H9 (cell line): Measurements from ENCODE around the gene SP5. TPM values are rescaled to one million over a fixed set of nuclear protein-coding genes. Genes with fewer than 3 reads are reported as not detected.

ENCODE experiments used
- DNase-seq: peaks from one replicate; pipeline ENCODE4 v3.0.0-alpha.2; 2017
- H2AFZ ChIP-seq: one replicate; pipeline ENCODE4 v1.6.1; 2013; ENCODE audit warnings: mild to moderate bottlenecking, low read length, control low read depth, moderate library complexity
- H2AK5ac ChIP-seq: 2 replicates; pipeline ENCODE4 v1.6.1; 2013; ENCODE audit warnings: low read length, control low read depth, mixed read lengths; ENCODE audit not compliant: insufficient read length
- H2BK120ac ChIP-seq: one replicate; pipeline ENCODE4 v1.6.1; 2013; ENCODE audit warnings: low read depth, mild to moderate bottlenecking, low read length, control low read depth, inconsistent platforms; ENCODE audit not compliant: poor library complexity, severe bottlenecking
- H2BK12ac ChIP-seq: 2 replicates; pipeline ENCODE4 v1.6.1; 2013; ENCODE audit warnings: low read length, control low read depth, mixed read lengths, low read depth; ENCODE audit not compliant: insufficient read length
- H2BK15ac ChIP-seq: 2 replicates; pipeline ENCODE4 v1.6.1; 2013; ENCODE audit warnings: low read depth, low read length, control low read depth
- H2BK20ac ChIP-seq: one replicate; pipeline ENCODE4 v1.6.1; 2013; ENCODE audit warnings: low read depth, mild to moderate bottlenecking, low read length, control low read depth, inconsistent platforms; ENCODE audit not compliant: poor library complexity, severe bottlenecking
- H2BK5ac ChIP-seq: 2 replicates; pipeline ENCODE4 v1.6.1; 2013; ENCODE audit warnings: low read length, control low read depth, mixed read lengths; ENCODE audit not compliant: insufficient read length
- H3K14ac ChIP-seq: 2 replicates; pipeline ENCODE4 v1.6.1; 2013; ENCODE audit warnings: low read length, control low read depth; ENCODE audit not compliant: insufficient read depth
- H3K18ac ChIP-seq: 2 replicates; pipeline ENCODE4 v1.6.1; 2013; ENCODE audit warnings: low read depth, mild to moderate bottlenecking, mixed read lengths, low read length, control low read depth; ENCODE audit not compliant: insufficient read length
- H3K23ac ChIP-seq: 2 replicates; pipeline ENCODE4 v1.6.1; 2013; ENCODE audit warnings: low read length, control low read depth, mixed read lengths, low read depth; ENCODE audit not compliant: insufficient read length
- H3K23me2 ChIP-seq: 2 replicates; pipeline ENCODE4 v1.6.1; 2013; ENCODE audit warnings: low read depth, mild to moderate bottlenecking, mixed read lengths, low read length, control low read depth; ENCODE audit not compliant: insufficient read length, poor library complexity, severe bottlenecking
- H3K27ac ChIP-seq: 2 replicates; pipeline ENCODE4 v1.5.1; 2013; ENCODE audit warnings: low read length, control low read depth, mixed read lengths, low read depth; ENCODE audit not compliant: insufficient read length
- H3K27me3 ChIP-seq: 2 replicates; pipeline ENCODE4 v1.6.1; 2013; ENCODE audit warnings: low read length, control low read depth, inconsistent platforms; ENCODE audit not compliant: insufficient read depth
- H3K4ac ChIP-seq: 2 replicates; pipeline ENCODE4 v1.6.1; 2013; ENCODE audit warnings: low read depth, mild to moderate bottlenecking, control low read depth, inconsistent platforms, low read length, moderate library complexity
- H3K4me1 ChIP-seq: 2 replicates; pipeline ENCODE4 v1.6.1; 2013; ENCODE audit warnings: low read length, control low read depth, inconsistent platforms; ENCODE audit not compliant: insufficient read depth
- H3K4me2 ChIP-seq: 2 replicates; pipeline ENCODE4 v1.6.1; 2013; ENCODE audit warnings: low read length, control low read depth, mixed read lengths; ENCODE audit not compliant: insufficient read length, insufficient read depth
- H3K56ac ChIP-seq: 2 replicates; pipeline ENCODE4 v1.6.1; 2013; ENCODE audit warnings: low read depth, mild to moderate bottlenecking, mixed read lengths, low read length, control low read depth; ENCODE audit not compliant: insufficient read length
- H3K79me1 ChIP-seq: 2 replicates; pipeline ENCODE4 v1.6.1; 2013; ENCODE audit warnings: low read depth, mild to moderate bottlenecking, moderate library complexity, low read length, control low read depth, inconsistent platforms; ENCODE audit not compliant: insufficient read depth, poor library complexity, severe bottlenecking
- H3K79me2 ChIP-seq: 2 replicates; pipeline ENCODE4 v1.6.1; 2013; ENCODE audit warnings: low read length, control low read depth, inconsistent platforms; ENCODE audit not compliant: insufficient read depth
- H3K9ac ChIP-seq: 2 replicates; pipeline ENCODE4 v1.6.1; 2013; ENCODE audit warnings: low read length, control low read depth, mixed read lengths; ENCODE audit not compliant: insufficient read length; ENCODE audit errors: extremely low read depth
- H3K9me3 ChIP-seq: one replicate; pipeline ENCODE4 v1.6.1; 2013; ENCODE audit warnings: low read depth, low read length, inconsistent platforms; ENCODE audit not compliant: control insufficient read depth
- H3T11ph ChIP-seq: one replicate; pipeline ENCODE4 v1.6.1; 2013; ENCODE audit warnings: mild to moderate bottlenecking, low read length, control low read depth, inconsistent platforms
- H4K20me1 ChIP-seq: one replicate; pipeline ENCODE4 v1.6.1; 2013; ENCODE audit not compliant: control insufficient read depth, insufficient read length, insufficient read depth
- H4K5ac ChIP-seq: 2 replicates; pipeline ENCODE4 v1.6.1; 2013; ENCODE audit warnings: low read depth, mild to moderate bottlenecking, mixed read lengths, low read length, control low read depth; ENCODE audit not compliant: insufficient read length
- H4K8ac ChIP-seq: replicated peaks from 2 replicates; pipeline ENCODE4 v1.6.1; 2013; ENCODE audit warnings: low read length, control low read depth, mixed read lengths, low read depth; ENCODE audit not compliant: insufficient read length
- H4K91ac ChIP-seq: 2 replicates; pipeline ENCODE4 v1.6.1; 2013; ENCODE audit warnings: low read depth, mild to moderate bottlenecking, moderate library complexity, mixed read lengths, low read length, control low read depth; ENCODE audit not compliant: insufficient read length
- H3K27ac Mint-ChIP-seq, 3 experiments: 2 replicates in 2 of 3; 3 replicates in 1 of 3; pipeline ENCODE4 v1.8.0; 2020 to 2021; ENCODE audit warnings: mixed read lengths in 3 of 3, mild to moderate bottlenecking in 1 of 3, moderate library complexity in 1 of 3
- H3K27me3 Mint-ChIP-seq: 2 replicates; pipeline ENCODE4 v1.8.0; 2021; ENCODE audit warnings: low read depth, mild to moderate bottlenecking, moderate library complexity, mixed read lengths
- H3K36me3 Mint-ChIP-seq, 3 experiments: 2 replicates in 2 of 3; 3 replicates in 1 of 3; pipeline ENCODE4 v1.8.0; 2020 to 2021; ENCODE audit warnings: low read depth in 3 of 3, mixed read lengths in 3 of 3; ENCODE audit not compliant: insufficient read depth in 1 of 3
- H3K4me1 Mint-ChIP-seq, 2 experiments: 2 replicates each; pipeline ENCODE4 v1.8.0; 2020; ENCODE audit warnings: mixed read lengths in 2 of 2
- H3K4me3 Mint-ChIP-seq, 2 experiments: 2 replicates in 1 of 2; 3 replicates in 1 of 2; pipeline ENCODE4 v1.8.0; 2020 to 2021; ENCODE audit warnings: mild to moderate bottlenecking in 2 of 2, mixed read lengths in 2 of 2, moderate library complexity in 1 of 2
- H3K9me3 Mint-ChIP-seq, 2 experiments: 2 replicates in 1 of 2; 3 replicates in 1 of 2; pipeline ENCODE4 v1.8.0; 2020; ENCODE audit warnings: mild to moderate bottlenecking in 2 of 2, mixed read lengths in 2 of 2, moderate library complexity in 1 of 2
- CTCF ChIP-seq: fragments of 200-600 bp; sonication (generic); conservative IDR thresholded peaks from 3 replicates; pipeline ENCODE4 v1.8.0; 2021; ENCODE audit warnings: antibody characterized with exemption, mild to moderate bottlenecking
- WGBS: extraction: QIAGEN DNeasy Blood & Tissue Kit; methylation state at CpG from one replicate; pipeline ENCODE4 v1.1.7; 2013; ENCODE audit warnings: missing lambda C conversion rate, low lambda C conversion rate, mixed read lengths; ENCODE audit not compliant: insufficient read length; ENCODE audit errors: extremely low coverage; 5-methylcytosine and 5-hydroxymethylcytosine counted together
- total RNA-seq: library from RNA; stranded (reverse); gene quantifications from 2 replicates; pipeline ENCODE4 v1.2.1, GENCODE V29; 2021

SP5 gene
- total RNA-seq, 1 experiment from 2014 or later, result 1.7 TPM

- Histone ChIP-seq H3K23ac (no peak overlapping the region), H3K27me3 (peaks cover 32% of the 10 kb centered on the region), H4K91ac (no peak overlapping the region), H2BK12ac (no peak overlapping the region), H3K23me2 (peaks cover 10% of the 10 kb centered on the region), H3K4me1 (no peaks in the 10 kb centered on the region), H4K5ac (no peak overlapping the region), H2BK20ac (no peak overlapping the region), H2BK5ac (no peak overlapping the region), H2BK15ac (no peak overlapping the region), H3K14ac (no peak overlapping the region), H3K79me1 (no peaks in the 10 kb centered on the region), H4K20me1 (no peaks in the 10 kb centered on the region), H2AK5ac (no peak overlapping the region), H3K79me2 (no peaks in the 10 kb centered on the region), H3K9ac (no peak overlapping the region), H3K18ac (no peak overlapping the region), H3T11ph (no peak overlapping the region), H3K4me2 (no peak overlapping the region), H4K8ac (no peak overlapping the region), H2BK120ac (no peak overlapping the region), H2AFZ (no peak overlapping the region), H3K27ac (no peak overlapping the region), H3K9me3 (no peaks in the 10 kb centered on the region), H3K56ac (no peak overlapping the region), H3K4ac (no peak overlapping the region)
- no peak overlapping the region for H3K4me3 Mint-ChIP-seq
- DNase-seq, result no peak
- H3K27me3 Mint-ChIP-seq, result peaks cover 78% of the 10 kb centered on the region
- no peak for TF ChIP-seq CTCF
- no peak overlapping the region for H3K27ac Mint-ChIP-seq
- H3K9me3 Mint-ChIP-seq, result peaks cover under 1 to 12% of the 10 kb centered on the region in 2 experiments; a peak in 3 of 5 replicates
- WGBS, result no CpG with 5 or more reads among the region's 1 CpG
- no peaks in the 10 kb centered on the region; a peak in 1 of 7 replicates for H3K36me3 Mint-ChIP-seq
- peaks cover 15 to 27% of the 10 kb centered on the region in 2 experiments for H3K4me1 Mint-ChIP-seq
Measured at GRCh38 chr2:170719810-170720209, 4.7 kb downstream of the SP5 start.
